Glomerular endothelial cell (primary cell): Measurements from ENCODE around the gene POC1A. TPM values are rescaled to one million over a fixed set of nuclear protein-coding genes. Genes with fewer than 3 reads are reported as not detected.
"Not testable (repeated sequence)": the region's sequence is repeated elsewhere in the genome, so short reads cannot be mapped to it uniquely, and the experiment has no call there.

Experiments used
- DNase-seq: peaks from one replicate; pipeline ENCODE4 v3.0.0-alpha.2; 2011; ENCODE audit warnings: low read depth, low spot score; ENCODE audit errors: extremely low read depth
- total RNA-seq: library from RNA; depleted of rRNA; stranded (reverse); fragments of >200 nt; gene quantifications from 2 replicates; pipeline ENCODE4 v1.2.3, GENCODE V29; 2015

Gene POC1A
- total RNA-seq, 1 donor from 2014 or later, result 4.7 TPM

GRCh38 chr3:52184690-52185089 lies 30.5 kb upstream of the POC1A start:
- no peak for DNase-seq

- DNase-seq, result no peak
Observed at GRCh38 chr3:52183786-52184445, 29.7 kb upstream of the POC1A start.

- no peak for DNase-seq
Observed at GRCh38 chr3:52182691-52183090, 28.5 kb upstream of the POC1A start.

GRCh38 chr3:52182196-52182595 lies 28.0 kb upstream of the POC1A start:
- no peak for DNase-seq

- DNase-seq, result no peak
Observed at GRCh38 chr3:52181543-52181942, 27.3 kb upstream of the POC1A start.

GRCh38 chr3:52178537-52178936 lies 24.3 kb upstream of the POC1A start:
- DNase-seq, result no peak

- DNase-seq, result not testable (repeated sequence)
Observed at GRCh38 chr3:52178126-52178525, 23.9 kb upstream of the POC1A start.

- DNase-seq, result no peak
Observed at GRCh38 chr3:52177701-52178042, 23.4 kb upstream of the POC1A start.

GRCh38 chr3:52176951-52177700 lies 22.9 kb upstream of the POC1A start:
- DNase-seq, result no peak

GRCh38 chr3:52176180-52176752 lies 22.0 kb upstream of the POC1A start:
- DNase-seq, result no peak

GRCh38 chr3:52175416-52176179 lies 21.4 kb upstream of the POC1A start:
- no peak for DNase-seq

GRCh38 chr3:52174896-52175295 lies 20.7 kb upstream of the POC1A start:
- DNase-seq, result no peak

- no peak for DNase-seq
Observed at GRCh38 chr3:52173101-52173500, 18.9 kb upstream of the POC1A start.

GRCh38 chr3:52172262-52172757 lies 18.1 kb upstream of the POC1A start:
- no peak for DNase-seq

GRCh38 chr3:52171514-52172261 lies 17.5 kb upstream of the POC1A start:
- no peak for DNase-seq

GRCh38 chr3:52170217-52170616 lies 16.0 kb upstream of the POC1A start:
- DNase-seq, result not testable (repeated sequence)

GRCh38 chr3:52167240-52167639 lies 13.0 kb upstream of the POC1A start:
- DNase-seq, result no peak

- DNase-seq, result no peak
Observed at GRCh38 chr3:52162250-52162872, 8.1 kb upstream of the POC1A start.

- DNase-seq, result no peak
Observed at GRCh38 chr3:52159503-52159902, 5.3 kb upstream of the POC1A start.

- DNase-seq, result no peak
Observed at GRCh38 chr3:52155912-52156311, 1.7 kb upstream of the POC1A start.
